SW 1271 (cell line): ENCODE results near the gene TMEM269.
A peak's percentile ranks its signal among the peaks of the same experiment; 100 is the strongest.

Experiments
- DNase-seq, 2 experiments: peaks; one replicate each; lab custom pipeline; 2025; lab: John Stamatoyannopoulos, UW

Gene TMEM269

DNA sequence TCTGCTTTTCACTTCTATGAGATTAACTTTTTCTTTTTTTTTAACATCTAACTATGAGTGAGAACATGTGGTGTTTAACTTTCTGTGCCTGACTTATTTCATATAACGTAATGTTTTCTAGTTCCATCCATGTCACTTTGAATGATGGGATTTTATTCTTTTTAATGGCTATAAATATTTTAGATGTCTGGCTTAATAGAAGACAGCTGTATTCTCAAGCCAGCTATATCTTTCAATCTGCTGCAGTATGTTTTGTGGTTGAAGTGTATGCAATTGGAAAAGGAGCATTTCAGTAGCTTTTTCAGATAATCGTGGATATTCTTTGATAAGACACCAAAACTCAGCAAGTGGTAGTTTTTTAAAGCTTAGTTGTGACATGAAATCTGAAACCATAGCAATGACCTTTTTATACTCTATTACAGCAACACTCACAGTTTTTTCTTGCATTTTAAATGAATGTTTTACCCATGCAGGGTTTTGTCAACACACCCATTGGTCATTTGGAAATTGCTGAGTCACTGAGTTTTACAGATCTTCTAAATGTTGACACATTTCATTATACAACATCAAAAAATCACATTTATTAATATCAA lies 38.1 kb downstream of the TMEM269 start:
- no peak for DNase-seq

- DNase-seq = no peak
Observed at GRCh38 chr1:42824481-42825035, 39.8 kb downstream of the TMEM269 start.

DNA sequence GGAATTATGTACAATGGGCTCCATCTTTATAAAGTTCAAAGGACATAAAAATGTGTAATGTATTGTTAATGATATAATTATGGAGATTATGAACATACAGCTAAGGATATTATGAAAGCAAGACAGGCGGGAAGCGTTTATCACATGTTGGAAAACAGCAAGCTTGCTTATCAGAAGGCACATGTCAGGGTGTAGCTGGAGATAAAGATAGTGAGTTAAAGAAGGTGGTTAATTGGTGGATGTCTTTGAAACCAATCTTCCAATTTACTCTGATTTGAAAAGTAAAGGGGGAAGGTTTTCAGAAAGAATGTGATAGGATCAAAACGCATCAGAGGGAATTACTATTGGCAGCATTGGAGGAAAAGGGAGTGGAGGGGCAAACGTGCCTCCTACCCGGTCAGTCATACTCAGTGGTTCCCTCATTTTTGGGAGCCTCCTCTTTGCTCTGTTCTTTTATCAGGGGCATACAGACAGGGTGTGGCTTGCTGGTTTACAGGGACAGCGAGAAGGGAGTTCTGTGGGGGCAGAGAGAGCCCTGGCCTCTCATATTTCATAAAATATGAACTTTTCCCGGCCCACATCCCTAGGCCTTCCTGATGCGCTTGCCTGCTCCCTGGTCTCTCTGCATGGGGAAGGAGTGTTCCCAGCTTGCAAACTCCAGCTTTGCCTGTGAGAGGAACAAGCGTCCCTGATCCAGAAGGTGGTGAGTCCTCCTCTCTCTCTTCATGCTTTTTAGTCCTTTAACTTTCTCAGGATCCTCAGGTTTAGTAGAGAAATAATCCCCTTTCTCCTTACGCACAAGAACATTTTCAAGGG lies 40.5 kb downstream of the TMEM269 start:
- DNase-seq = no peak

GRCh38 chr1:42830631-42831030 lies 45.8 kb downstream of the TMEM269 start:
- DNase-seq = no peak

- DNase-seq = no peak
Observed at GRCh38 chr1:42831273-42831672, 46.5 kb downstream of the TMEM269 start.

- DNase-seq = no peak
Observed at GRCh38 chr1:42832641-42833240, 48.0 kb downstream of the TMEM269 start.

GRCh38 chr1:42833981-42834380 lies 49.2 kb downstream of the TMEM269 start:
- DNase-seq = no peak

- no peak for DNase-seq
Observed at GRCh38 chr1:42834803-42835202, 50.0 kb downstream of the TMEM269 start.

DNA sequence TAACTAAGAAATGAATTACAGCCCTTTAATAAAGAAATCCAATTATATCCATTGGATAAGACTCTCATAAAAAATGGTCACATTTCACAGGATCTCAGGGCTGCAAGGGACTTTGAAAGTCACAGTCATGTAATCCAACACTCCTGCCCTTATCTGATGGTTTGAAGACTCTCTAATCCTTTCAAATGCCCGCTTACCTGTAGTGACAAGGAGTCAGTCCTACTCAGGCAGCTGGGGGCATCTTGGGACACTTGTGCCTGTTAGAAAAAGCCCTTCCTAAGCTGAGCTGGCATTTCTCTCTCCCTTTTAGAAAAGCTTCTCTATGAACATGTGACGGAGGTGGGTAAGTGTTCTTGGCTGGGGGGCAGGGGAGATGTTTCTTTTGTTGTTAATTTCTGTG lies 50.6 kb downstream of the TMEM269 start:
- DNase-seq = no peak

DNA sequence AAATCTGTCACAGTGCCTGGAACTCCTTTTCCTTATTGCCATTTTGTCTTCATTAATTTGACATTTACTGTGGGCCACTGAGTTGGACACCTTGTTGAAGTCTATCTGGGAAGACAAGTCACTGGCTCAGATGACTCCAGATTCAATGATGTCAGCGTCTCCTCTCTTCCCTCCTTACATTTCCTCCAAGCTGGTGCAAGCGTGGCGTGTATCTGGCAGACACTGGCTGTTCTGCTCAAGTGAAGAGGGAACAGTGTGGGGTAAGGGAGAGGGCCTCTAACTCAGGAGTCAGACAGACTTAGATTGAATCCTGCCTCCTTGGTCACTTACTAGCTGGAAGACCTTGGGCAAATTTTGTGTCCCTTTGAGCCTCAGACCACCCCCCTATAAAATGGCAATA lies 52.9 kb downstream of the TMEM269 start:
- DNase-seq = no peak

DNA sequence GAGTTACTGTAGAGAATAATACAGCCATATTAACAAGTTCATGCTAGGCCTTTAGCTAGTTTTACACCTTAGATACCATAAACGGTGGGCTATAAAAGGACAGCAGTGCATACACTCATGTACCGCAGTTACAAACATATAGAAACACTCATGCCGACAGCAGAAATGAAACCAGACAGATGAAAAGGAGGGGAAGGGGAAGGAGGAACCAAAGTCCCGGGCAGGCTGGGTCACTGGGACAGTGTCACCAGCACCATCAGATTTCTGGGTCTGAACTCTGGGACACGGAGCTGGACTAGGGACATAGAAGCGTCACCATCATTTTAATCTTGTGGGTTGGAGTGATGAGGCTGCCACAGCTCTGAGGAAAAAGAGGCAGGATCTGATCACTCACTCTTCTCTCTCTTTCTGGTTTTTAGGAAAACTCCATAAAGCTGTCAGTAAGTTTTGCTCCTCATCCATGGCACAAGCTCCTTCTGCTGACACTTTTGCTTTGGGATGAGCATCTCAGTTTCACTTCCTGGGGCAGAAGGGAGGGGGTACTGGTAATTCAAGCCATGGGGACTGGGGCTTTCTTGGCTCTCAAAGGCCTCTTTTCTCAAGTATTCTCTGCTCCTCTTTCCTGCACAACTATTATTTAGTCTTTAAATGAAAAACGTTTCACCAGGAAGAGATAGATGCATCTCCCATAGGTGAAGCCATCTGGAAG lies 53.8 kb downstream of the TMEM269 start:
- DNase-seq = no peak

DNA sequence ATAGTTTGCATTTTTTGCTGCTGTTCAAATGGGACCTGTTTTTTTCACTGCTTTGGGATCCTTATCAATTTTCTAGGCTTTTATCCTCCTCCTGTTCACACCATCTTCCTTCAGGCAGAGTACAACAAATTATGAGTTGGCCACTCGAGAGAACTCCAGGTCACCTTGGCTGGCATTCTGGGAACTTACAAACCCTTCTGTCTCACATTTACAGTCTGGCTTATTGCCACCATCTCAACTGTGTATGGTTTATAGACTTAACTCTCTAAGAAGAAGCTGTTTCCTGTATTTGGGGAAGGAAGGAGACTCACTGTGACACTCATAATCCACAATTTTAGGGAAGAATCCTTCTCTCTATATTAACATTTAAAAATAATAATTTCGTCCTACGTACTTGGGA lies 56.2 kb downstream of the TMEM269 start:
- DNase-seq = no peak

DNA sequence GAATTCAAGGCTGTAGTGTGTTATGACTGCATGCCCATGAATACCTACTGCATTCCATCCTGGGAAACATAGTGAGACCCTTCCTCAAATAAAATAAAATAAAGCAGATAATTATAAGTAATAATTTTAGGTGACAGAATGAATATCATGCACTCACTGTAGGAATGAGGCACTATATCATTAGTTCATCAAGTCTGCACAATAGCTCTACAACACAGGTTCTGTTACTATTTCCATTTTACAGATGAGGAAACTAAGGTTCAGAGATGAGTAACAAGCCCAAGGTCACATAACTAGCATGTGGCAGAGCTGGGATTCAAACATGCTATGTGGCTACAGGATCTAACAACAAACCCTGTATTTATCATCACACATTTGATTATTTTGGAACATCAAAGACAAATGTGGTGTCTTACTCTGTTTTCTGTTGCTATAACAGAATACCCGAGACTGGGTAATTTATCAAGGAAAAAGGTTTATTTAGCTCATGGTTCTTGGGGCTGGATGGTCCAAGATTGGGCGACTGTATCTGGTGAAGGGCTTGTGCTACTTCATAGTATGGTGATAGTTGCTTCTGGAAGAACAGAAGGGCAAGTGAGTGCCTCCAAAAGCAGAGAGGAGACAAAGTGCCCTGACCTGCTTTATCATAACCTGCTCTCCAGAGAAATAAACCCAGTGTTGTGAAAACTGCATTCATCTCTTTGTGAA lies 56.8 kb downstream of the TMEM269 start:
- no peak for DNase-seq

- DNase-seq = no peak
Observed at GRCh38 chr1:42844592-42845140, 59.9 kb downstream of the TMEM269 start.

- DNase-seq = no peak
Observed at GRCh38 chr1:42845193-42845592, 60.4 kb downstream of the TMEM269 start.

DNA sequence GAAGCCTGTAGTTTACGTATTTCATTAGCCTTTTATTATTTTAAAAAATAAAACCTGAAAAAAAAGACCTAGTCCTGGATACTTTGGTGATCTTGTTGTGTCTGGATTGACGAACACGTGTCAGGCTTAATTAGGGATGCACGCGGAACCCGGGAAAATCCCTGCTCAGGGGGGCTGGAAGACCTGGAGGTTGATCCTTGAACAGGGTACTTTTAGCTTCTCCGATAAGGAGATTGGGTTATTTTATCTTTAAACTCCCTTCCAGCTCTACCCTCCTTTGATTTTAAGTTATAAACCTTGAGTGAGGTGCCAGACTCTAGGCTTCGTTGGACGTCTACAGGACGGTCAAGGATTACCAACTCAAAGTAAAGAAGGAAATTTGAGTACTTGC lies 61.1 kb downstream of the TMEM269 start:
- no peak for DNase-seq

DNA sequence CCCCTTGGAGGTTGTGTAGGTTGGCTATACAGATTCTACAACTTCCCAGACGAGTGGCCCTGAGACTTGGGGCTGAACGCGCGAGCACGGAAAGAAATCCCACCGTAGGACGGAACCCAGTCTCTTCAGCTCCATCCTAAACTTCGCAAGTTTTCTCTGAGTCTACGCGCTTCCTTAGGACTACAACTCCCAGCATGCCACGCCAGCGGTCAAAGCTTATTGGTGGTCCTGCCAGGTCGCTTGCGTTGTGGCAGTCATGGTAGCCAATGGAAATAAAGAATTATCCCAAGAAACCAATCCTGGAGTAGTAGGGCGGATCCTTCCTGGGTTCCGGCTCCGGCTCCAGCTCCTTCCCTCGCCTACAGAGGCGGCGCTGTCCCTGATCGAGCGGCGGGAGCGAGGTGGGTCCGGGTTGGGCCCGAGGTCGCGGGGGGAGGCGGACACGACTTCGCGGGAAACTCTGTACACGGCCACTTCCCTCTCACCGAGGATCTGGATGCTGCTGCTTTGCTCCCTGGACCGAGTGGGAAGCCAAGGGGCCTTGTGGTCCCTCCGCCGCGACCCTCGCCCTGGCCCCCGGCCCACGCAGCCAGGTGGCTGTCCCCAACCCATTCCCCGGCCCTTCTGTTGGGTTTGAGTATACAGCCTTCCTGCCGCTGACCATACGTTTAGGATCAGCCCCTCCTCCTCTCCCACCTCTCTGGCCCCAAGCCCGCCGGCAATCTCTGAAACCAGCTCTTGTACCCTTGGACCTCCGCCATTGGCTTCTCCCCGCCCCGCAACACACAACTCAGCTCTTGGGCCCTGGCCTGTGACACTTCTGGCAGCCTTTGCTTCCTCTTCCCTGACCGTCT lies 61.7 kb downstream of the TMEM269 start, which contains the start of gene ZNF691:
Gene ZNF691 (plus strand): TSS at position 357 of the 854 bp plus-strand sequence. CDS start 3,046 bp downstream, outside the sequence.
- DNase-seq = peak; percentile 82 to 95

GRCh38 chr1:42847111-42847595 lies 62.4 kb downstream of the TMEM269 start:
- no peak for DNase-seq

GRCh38 chr1:42847721-42848460 lies 63.1 kb downstream of the TMEM269 start:
- no peak for DNase-seq
